ENCODE results near the gene APBB3.

GRCh38 chr5:140553657-140554056 is 10.7 kb downstream of the APBB3 start:
- no peak for TF ChIP-seq EP300 (conservative IDR thresholded peaks at IDR 0.05; ENCODE audit: poor library complexity, severe bottlenecking)
- TF ChIP-seq, protein P1, sequence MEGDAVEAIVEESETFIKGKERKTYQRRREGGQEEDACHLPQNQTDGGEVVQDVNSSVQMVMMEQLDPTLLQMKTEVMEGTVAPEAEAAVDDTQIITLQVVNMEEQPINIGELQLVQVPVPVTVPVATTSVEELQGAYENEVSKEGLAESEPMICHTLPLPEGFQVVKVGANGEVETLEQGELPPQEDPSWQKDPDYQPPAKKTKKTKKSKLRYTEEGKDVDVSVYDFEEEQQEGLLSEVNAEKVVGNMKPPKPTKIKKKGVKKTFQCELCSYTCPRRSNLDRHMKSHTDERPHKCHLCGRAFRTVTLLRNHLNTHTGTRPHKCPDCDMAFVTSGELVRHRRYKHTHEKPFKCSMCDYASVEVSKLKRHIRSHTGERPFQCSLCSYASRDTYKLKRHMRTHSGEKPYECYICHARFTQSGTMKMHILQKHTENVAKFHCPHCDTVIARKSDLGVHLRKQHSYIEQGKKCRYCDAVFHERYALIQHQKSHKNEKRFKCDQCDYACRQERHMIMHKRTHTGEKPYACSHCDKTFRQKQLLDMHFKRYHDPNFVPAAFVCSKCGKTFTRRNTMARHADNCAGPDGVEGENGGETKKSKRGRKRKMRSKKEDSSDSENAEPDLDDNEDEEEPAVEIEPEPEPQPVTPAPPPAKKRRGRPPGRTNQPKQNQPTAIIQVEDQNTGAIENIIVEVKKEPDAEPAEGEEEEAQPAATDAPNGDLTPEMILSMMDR (IDR thresholded peaks at IDR 0.05; ENCODE audit: poor library complexity, severe bottlenecking) = no peak
- TF ChIP-seq RAD21 (conservative IDR thresholded peaks at IDR 0.05) = no peak
- TF ChIP-seq EZH2 (IDR thresholded peaks at IDR 0.05; ENCODE audit: borderline replicate concordance, insufficient read depth, low read length, poor library complexity, severe bottlenecking) = no peak
- TF ChIP-seq POLR2AphosphoS5 (IDR thresholded peaks at IDR 0.05) = no peak
- TF ChIP-seq MXI1 (conservative IDR thresholded peaks at IDR 0.05; ENCODE audit: poor library complexity, severe bottlenecking) = no peak
- TF ChIP-seq REST (IDR thresholded peaks at IDR 0.05; ENCODE audit: borderline replicate concordance) = no peak
- TF ChIP-seq SMC3 (conservative IDR thresholded peaks at IDR 0.05; ENCODE audit: poor library complexity) = no peak
- no peak for TF ChIP-seq TAF1 (IDR thresholded peaks at IDR 0.05; ENCODE audit: low read depth)

Data from neural cell (in vitro differentiated cells).